H1 (cell line): ENCODE measurements around the gene OSBPL5. TPM values are rescaled to one million over a fixed set of nuclear protein-coding genes. Genes with fewer than 3 reads are reported as not detected.

Source experiments
- CTCF ChIA-PET: fragments of 300-600 bp; sonication (Branson Sonifier 250); formaldehyde crosslinking; loops from one replicate; lab custom pipeline; 2021; ENCODE audit not compliant: partially characterized antibody; lab: Charles Lee
- POLR2A ChIA-PET: fragments of 300-600 bp; sonication (Branson Sonifier 250); formaldehyde crosslinking; loops from one replicate; lab custom pipeline; 2021; ENCODE audit warnings: inconsistent platforms; ENCODE audit not compliant: partially characterized antibody; lab: Charles Lee
- DNase-seq, 2 experiments: peaks; one replicate each; pipeline versions ENCODE4 v3.0.0 to v3.0.0-alpha.2; 2010 to 2022; ENCODE audit warnings: low spot score in 2 of 2, low read depth in 1 of 2, mixed read lengths in 1 of 2
- FAIRE-seq: peaks from 2 replicates; lab custom pipeline; 2011; peaks lifted over from hg19 to GRCh38; lab: Jason Lieb, UNC
- H2AFZ ChIP-seq: 2 replicates; pipeline ENCODE4 v1.8.1; 2012; ENCODE audit warnings: low read length, inconsistent platforms
- H2AK5ac ChIP-seq: 2 replicates; pipeline ENCODE4 v1.6.1; 2013; ENCODE audit warnings: low read depth, low read length
- H2BK120ac ChIP-seq: replicated peaks from 2 replicates; pipeline ENCODE3; 2013; ENCODE audit warnings: low read depth, low read length, inconsistent platforms
- H2BK12ac ChIP-seq: 2 replicates; pipeline ENCODE4 v1.6.1; 2013; ENCODE audit warnings: low read depth, low read length
- H2BK15ac ChIP-seq: 2 replicates; pipeline ENCODE4 v1.6.1; 2013; ENCODE audit warnings: low read length
- H2BK20ac ChIP-seq: 2 replicates; pipeline ENCODE4 v1.6.1; 2013; ENCODE audit warnings: low read length
- H2BK5ac ChIP-seq: 2 replicates; pipeline ENCODE4 v1.6.1; 2013; ENCODE audit warnings: low read depth, low read length
- H3K14ac ChIP-seq: 2 replicates; pipeline ENCODE4 v1.6.1; 2013; ENCODE audit warnings: inconsistent platforms; ENCODE audit not compliant: insufficient read length
- H3K18ac ChIP-seq: 2 replicates; pipeline ENCODE4 v1.6.1; 2013; ENCODE audit warnings: low read length; ENCODE audit errors: extremely low read depth
- H3K23ac ChIP-seq: 2 replicates; pipeline ENCODE4 v1.6.1; 2013; ENCODE audit warnings: inconsistent platforms; ENCODE audit not compliant: insufficient read length
- H3K23me2 ChIP-seq: 2 replicates; pipeline ENCODE4 v1.6.1; 2013; ENCODE audit warnings: low read depth, low read length
- H3K27ac ChIP-seq: 2 replicates; pipeline ENCODE4 v1.6.1; 2011; ENCODE audit warnings: low read depth, low read length, inconsistent platforms
- H3K27me3 ChIP-seq, 4 experiments: replicated peaks in 1 of 4; 1 replicate in 1 of 4; 2 replicates in 3 of 4; pipeline versions ENCODE4 v1.6.1 to v1.8.1; 2011 to 2013; ENCODE audit warnings: low read length in 3 of 4, mild to moderate bottlenecking in 3 of 4, inconsistent platforms in 2 of 4, mixed read lengths in 2 of 4, moderate library complexity in 1 of 4; ENCODE audit not compliant: control insufficient read depth in 3 of 4, insufficient read depth in 3 of 4; ENCODE audit errors: extremely low read depth in 1 of 4
- H3K36me3 ChIP-seq, 4 experiments: 2 replicates each; pipeline versions ENCODE4 v1.6.1 to v1.8.1; 2011 to 2013; ENCODE audit warnings: mild to moderate bottlenecking in 4 of 4, low read length in 3 of 4, moderate library complexity in 2 of 4, control low read depth in 1 of 4, inconsistent platforms in 1 of 4; ENCODE audit not compliant: insufficient read depth in 4 of 4, control insufficient read depth in 2 of 4
- H3K4ac ChIP-seq: replicated peaks from 2 replicates; pipeline ENCODE3; 2013; ENCODE audit warnings: low read length, low read depth, mixed read lengths, inconsistent platforms; ENCODE audit not compliant: insufficient read length
- H3K4me1 ChIP-seq, 4 experiments: replicated peaks in 1 of 4; 1 replicate in 1 of 4; 2 replicates in 3 of 4; pipeline versions ENCODE4 v1.6.1 to v1.8.1; 2011 to 2013; ENCODE audit warnings: low read length in 3 of 4, inconsistent platforms in 2 of 4, mixed read lengths in 1 of 4; ENCODE audit not compliant: insufficient read depth in 4 of 4, control insufficient read depth in 3 of 4
- H3K4me2 ChIP-seq, 2 experiments: 2 replicates each; pipeline versions ENCODE4 v1.6.1 to v1.8.1; 2011 to 2013; ENCODE audit warnings: low read depth in 2 of 2, low read length in 2 of 2, control low read depth in 1 of 2, inconsistent platforms in 1 of 2, mild to moderate bottlenecking in 1 of 2; ENCODE audit not compliant: insufficient read depth in 1 of 2
- H3K4me3 ChIP-seq, 4 experiments: fragments of 200-600, 300-600 bp in 1 of 4; sonication (generic), shearing (Covaris generic), sonication (Bioruptor Twin) in 1 of 4; 2 replicates each; pipeline versions ENCODE4 v1.5.1 to v1.8.1; 2011 to 2016; ENCODE audit warnings: low read length in 4 of 4, low read depth in 3 of 4, control low read depth in 2 of 4, inconsistent platforms in 2 of 4, mild to moderate bottlenecking in 2 of 4, mixed read lengths in 1 of 4, moderate library complexity in 1 of 4; ENCODE audit not compliant: insufficient read depth in 2 of 4; ENCODE audit errors: extremely low read depth in 1 of 4
- H3K56ac ChIP-seq: replicated peaks from 2 replicates; pipeline ENCODE3; 2013; ENCODE audit warnings: low read depth, mild to moderate bottlenecking, mixed read lengths, low read length, inconsistent platforms; ENCODE audit not compliant: insufficient read length
- H3K79me1 ChIP-seq: 2 replicates; pipeline ENCODE4 v1.6.1; 2013; ENCODE audit warnings: low read depth, low read length, control low read depth
- H3K79me2 ChIP-seq, 2 experiments: 2 replicates each; pipeline versions ENCODE4 v1.6.1 to v1.8.1; 2012 to 2013; ENCODE audit warnings: low read length in 2 of 2, mild to moderate bottlenecking in 2 of 2, inconsistent platforms in 1 of 2; ENCODE audit not compliant: insufficient read depth in 2 of 2, control insufficient read depth in 1 of 2
- H3K9ac ChIP-seq, 4 experiments: replicated peaks in 1 of 4; 1 replicate in 1 of 4; 2 replicates in 3 of 4; pipeline versions ENCODE4 v1.6.1 to v1.8.1; 2011 to 2013; ENCODE audit warnings: low read depth in 3 of 4, low read length in 3 of 4, control low read depth in 2 of 4, mild to moderate bottlenecking in 2 of 4, moderate library complexity in 2 of 4, inconsistent platforms in 1 of 4; ENCODE audit errors: extremely low read depth in 1 of 4
- H3K9me3 ChIP-seq, 2 experiments: 2 replicates each; pipeline versions ENCODE4 v1.6.1 to v1.8.1; 2012 to 2013; ENCODE audit warnings: mild to moderate bottlenecking in 2 of 2, moderate library complexity in 2 of 2, control low read depth in 1 of 2, inconsistent platforms in 1 of 2, low read depth in 1 of 2, low read length in 1 of 2, mixed read lengths in 1 of 2; ENCODE audit not compliant: insufficient read depth in 2 of 2
- H4K20me1 ChIP-seq, 2 experiments: replicated peaks in 1 of 2; 2 replicates each; pipeline versions ENCODE3 to v1.8.1; 2011 to 2013; ENCODE audit warnings: inconsistent platforms in 2 of 2, low read length in 2 of 2, mild to moderate bottlenecking in 1 of 2; ENCODE audit not compliant: insufficient read depth in 2 of 2, control insufficient read depth in 1 of 2
- H4K5ac ChIP-seq: 2 replicates; pipeline ENCODE4 v1.6.1; 2013; ENCODE audit warnings: low read length, low read depth, mixed read lengths, inconsistent platforms; ENCODE audit not compliant: insufficient read length
- H4K8ac ChIP-seq: 2 replicates; pipeline ENCODE4 v1.8.0; 2013; ENCODE audit warnings: mild to moderate bottlenecking, moderate library complexity, low read length, inconsistent platforms; ENCODE audit not compliant: insufficient read depth; ENCODE audit errors: extremely low read depth
- H4K91ac ChIP-seq: replicated peaks from 2 replicates; pipeline ENCODE3; 2013; ENCODE audit warnings: low read length, mixed read lengths, inconsistent platforms; ENCODE audit not compliant: insufficient read length
- ASH2L ChIP-seq: fragments of 200-600, 300-600 bp; sonication (generic); IDR thresholded peaks from one replicate; pipeline ENCODE4 v1.7.1; 2017; ENCODE audit warnings: low read length
- CTCF ChIP-seq, 3 experiments: IDR thresholded peaks; 1 replicate in 2 of 3; 2 replicates in 1 of 3; pipeline versions ENCODE4 v1.5.1 to v1.6.1; 2011; ENCODE audit warnings: low read length in 3 of 3, mild to moderate bottlenecking in 3 of 3, inconsistent platforms in 2 of 3, low read depth in 1 of 3, moderate library complexity in 1 of 3; ENCODE audit not compliant: insufficient read depth in 1 of 3; ENCODE audit errors: control extremely low read depth in 1 of 3
- KDM1A ChIP-seq: fragments of 200-600, 300-600 bp; sonication (generic); IDR thresholded peaks from 2 replicates; pipeline ENCODE4 v1.7.1; 2016; ENCODE audit warnings: mild to moderate bottlenecking, low read length, borderline replicate concordance
- KDM4A ChIP-seq: IDR thresholded peaks from one replicate; pipeline ENCODE4 v1.7.1; 2012; ENCODE audit warnings: low read depth, mild to moderate bottlenecking, moderate library complexity, low read length, inconsistent platforms; ENCODE audit not compliant: severe bottlenecking
- RXRA ChIP-seq: IDR thresholded peaks from 2 replicates; pipeline ENCODE4 v1.6.1; 2011; ENCODE audit warnings: low read depth, mild to moderate bottlenecking, low read length, moderate library complexity; ENCODE audit not compliant: insufficient read depth
- TCF12 ChIP-seq: IDR thresholded peaks from 2 replicates; pipeline ENCODE4 v1.6.1; 2011; ENCODE audit warnings: low read depth, mild to moderate bottlenecking, low read length
- ZNF274 ChIP-seq: IDR thresholded peaks from 2 replicates; pipeline ENCODE4 v1.7.0; 2012; ENCODE audit warnings: low read length, borderline replicate concordance; ENCODE audit errors: extremely low read depth
- WGBS, 2 experiments: shearing (Covaris generic) in 1 of 2; methylation state at CpG; one replicate each; pipeline versions ENCODE4 v1.1.6 to v1.1.7; 2013 to 2015; ENCODE audit warnings: low lambda C conversion rate in 2 of 2, mixed read lengths in 2 of 2, inconsistent platforms in 1 of 2, low coverage in 1 of 2, missing lambda C conversion rate in 1 of 2; ENCODE audit not compliant: insufficient replicate concordance in 2 of 2, insufficient coverage in 1 of 2, insufficient read length in 1 of 2; ENCODE audit errors: extremely low coverage in 1 of 2, missing lambda C conversion rate in 1 of 2; 5-methylcytosine and 5-hydroxymethylcytosine counted together
- polyA plus RNA-seq, 7 experiments: library from polyadenylated mRNA; depleted of rRNA in 3 of 7; stranded (reverse) in 5 of 7; unstranded in 2 of 7; fragments of >200 nt in 5 of 7; fragments of 200-250 nt in 2 of 7; gene quantifications; 1 replicate in 5 of 7; 2 replicates in 1 of 7; 4 replicates in 1 of 7; pipeline versions ENCODE4 v1.2.1 to v1.2.3, GENCODE V29; 2011 to 2013; ENCODE audit warnings: missing spikeins in 2 of 7, mixed read lengths in 2 of 7
- total RNA-seq: library from RNA; stranded (reverse); fragmentation: NEBNext Ultra II Directional; extraction: Animal tissue kit (Norgen Biotek cat#: 25700); gene quantifications from 2 replicates; pipeline ENCODE4 v1.2.1, GENCODE V29; 2021
- TF ChIP-seq, protein P1 (sequence below): IDR thresholded peaks from 2 replicates; pipeline ENCODE4 v1.6.1; 2012; ENCODE audit warnings: inconsistent platforms

Gene OSBPL5
- total and polyA plus RNA-seq, 2 of the 8 experiments (the other 6 are each of a cell fraction or from before 2014, with no cell fraction given) = 3.4 to 9.9 TPM

- peak overlapping the region; percentile 67 to 82 for H3K4me2 ChIP-seq
- H2BK120ac ChIP-seq = no peak overlapping the region
- H4K91ac ChIP-seq = no peak overlapping the region
- H3K4ac ChIP-seq = no peak overlapping the region
- peaks cover 10 to 42% (median 32%) of the 10 kb centered on the region in 4 experiments for H3K27me3 ChIP-seq
- H2AK5ac ChIP-seq = no peak overlapping the region
- no peaks in the 10 kb centered on the region for H3K79me2 ChIP-seq
- peaks cover 0 to 10% of the 10 kb centered on the region in 2 experiments for H4K20me1 ChIP-seq
- H3K36me3 ChIP-seq = no peaks in the 10 kb centered on the region
- ChIA-PET POLR2A (interaction anchor here (0.6 to 1.0 kb wide), 2 partner anchors 13 to 45 kb away, joined by 3 read pairs; no protein-coding TSS in a partner anchor), CTCF (interaction anchor here (0.6 to 12.0 kb wide), 13 partner anchors 8 to 112 kb away, joined by 3 to 99 read pairs (median 5); no protein-coding TSS in a partner anchor)
- H3K9ac ChIP-seq = no peak overlapping the region
- DNase-seq (peak in 1 of 2 experiments; percentile 29), FAIRE-seq (no peak)
- H2BK12ac ChIP-seq = no peak overlapping the region
- 12% methylated on average over 33 of the region's 51 CpGs; no CpG with 5 or more reads in 1 of the 2 experiments for WGBS, 2 experiments
- no peak overlapping the region for H3K14ac ChIP-seq
- H3K18ac ChIP-seq = peak overlapping the region; percentile 78
- H2BK5ac ChIP-seq = no peak overlapping the region
- H2AFZ ChIP-seq = 0 out of 2 replicates have a peak overlapping the region, but pooled peaks have one; percentile 6
- H3K56ac ChIP-seq = no peak overlapping the region
- H4K5ac ChIP-seq = no peak overlapping the region
- no peak overlapping the region for H2BK20ac ChIP-seq
- H3K79me1 ChIP-seq = no peaks in the 10 kb centered on the region
- no peak overlapping the region; the same call in 1 of the 2 replicates for H2BK15ac ChIP-seq
- peaks cover 19% of the 10 kb centered on the region for H3K23me2 ChIP-seq
- peaks cover 0 to 4% (median under 1%) of the 10 kb centered on the region in 4 experiments; a peak in 6 of 7 replicates for H3K4me1 ChIP-seq
- H3K23ac ChIP-seq = no peak overlapping the region
- H4K8ac ChIP-seq = peak overlapping the region; percentile 35; the same call in 1 of the 2 replicates
- no peaks in the 10 kb centered on the region for H3K9me3 ChIP-seq
- H3K4me3 ChIP-seq = peak overlapping the region; percentile 30 to 60 (median 51)
- H3K27ac ChIP-seq = no peak overlapping the region
- peak; percentile 59 for TF ChIP-seq KDM4A
- TF ChIP-seq ASH2L = peak; percentile 59
- peak in 1 of 3 experiments; percentile 8; a peak in 1 of 4 replicates for TF ChIP-seq CTCF (IDR thresholded peaks at IDR 0.05; ENCODE audit: control extremely low read depth in 1 of 3, insufficient read depth in 1 of 3, low read depth in 1 of 3, low read length in 3 of 3)
- TF ChIP-seq, protein P1, sequence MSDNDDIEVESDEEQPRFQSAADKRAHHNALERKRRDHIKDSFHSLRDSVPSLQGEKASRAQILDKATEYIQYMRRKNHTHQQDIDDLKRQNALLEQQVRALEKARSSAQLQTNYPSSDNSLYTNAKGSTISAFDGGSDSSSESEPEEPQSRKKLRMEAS = peak; percentile 89
- no peak for TF ChIP-seq TCF12
- TF ChIP-seq RXRA = no peak
- TF ChIP-seq KDM1A = peak; percentile 76; the same call in 1 of the 2 replicates
- TF ChIP-seq ZNF274 = no peak
Measured at GRCh38 chr11:3203221-3204043, 38.3 kb upstream of the OSBPL5 start.
